ENCODE results near the gene KRTAP4-11. TPM values are rescaled to one million over a fixed set of nuclear protein-coding genes. Genes with fewer than 3 reads are reported as not detected.

The KRTAP4-11 gene
- total and polyA plus RNA-seq, 2 of the 4 experiments (the other 2 are of a cell fraction) = not detected

GRCh38 chr17:41127371-41127770 lies 9.2 kb upstream of the KRTAP4-11 start:
- no peaks in the 10 kb centered on the region for H3K27me3 ChIP-seq (ENCODE audit: control insufficient read depth, insufficient read depth, low read length)
- CTCF ChIA-PET = no interaction called here

More at GRCh38 chr17:41127371-41127770, 9.2 kb upstream of the KRTAP4-11 start:
- POLR2A ChIA-PET (ENCODE audit: unreplicated experiment) = no interaction called here
- in situ Hi-C loops (cut with MboI; ENCODE audit: low sequenced_read_pairs) = no loop called here
- Histone ChIP-seq H4K8ac (ENCODE audit: low read depth in 2 of 2, low read length in 2 of 2) (no peak overlapping the region; a peak in 1 of 4 replicates), H2AFZ (replicated peaks; ENCODE audit: low read length, poor library complexity) (no peak overlapping the region), H3K23ac (ENCODE audit: low read depth, low read length) (no peak overlapping the region), H3K9me1 (ENCODE audit: insufficient read depth, low read length) (no peaks in the 10 kb centered on the region), H4K20me1 (ENCODE audit: insufficient read depth, low read length) (no peaks in the 10 kb centered on the region), H2AK5ac (ENCODE audit: low read depth, low read length) (no peak overlapping the region), H4K91ac (ENCODE audit: insufficient read depth, low read depth, low read length) (no peak overlapping the region), H3K18ac (ENCODE audit: low read depth, low read length) (no peak overlapping the region), H3K27ac (ENCODE audit: insufficient read depth, low read length) (no peak overlapping the region), H3K4me3 (ENCODE audit: insufficient read depth, low read depth, low read length) (no peak overlapping the region), H4K5ac (ENCODE audit: low read depth, low read length) (no peak overlapping the region), H3K79me1 (ENCODE audit: low read depth in 1 of 2, low read length in 2 of 2) (no peaks in the 10 kb centered on the region), H3K9ac (ENCODE audit: low read depth, low read length) (no peak overlapping the region), H3K9me3 (ENCODE audit: control insufficient read depth, insufficient read depth, low read length) (peaks cover 1% of the 10 kb centered on the region; the same call in 1 of the 2 replicates), H3K14ac (replicated peaks; ENCODE audit: low read depth, low read length) (no peak overlapping the region), H2AK9ac (replicated peaks; ENCODE audit: low read depth, low read length, poor library complexity) (no peak overlapping the region), H3K36me3 (ENCODE audit: control insufficient read depth, insufficient read depth, low read length) (no peaks in the 10 kb centered on the region), H3K4ac (ENCODE audit: low read depth, low read length) (no peak overlapping the region), H2BK5ac (ENCODE audit: low read depth, low read length, poor library complexity, severe bottlenecking) (no peak overlapping the region), H2BK120ac (ENCODE audit: low read depth, low read length) (no peak overlapping the region), H3K4me1 (ENCODE audit: control insufficient read depth, insufficient read depth, low read length) (peaks cover 2% of the 10 kb centered on the region; the same call in 1 of the 2 replicates), H2BK20ac (ENCODE audit: low read depth, low read length) (no peak overlapping the region), H3K4me2 (ENCODE audit: low read depth, low read length) (no peak overlapping the region), H3K56ac (ENCODE audit: extremely low read depth, insufficient read depth, low read length) (no peak overlapping the region), H2BK15ac (ENCODE audit: low read depth, low read length) (no peak overlapping the region)
- WGBS, 2 experiments (ENCODE audit: extremely low coverage in 2 of 2, insufficient read length in 1 of 2) = no CpG with 5 or more reads among the region's 1 CpG
- dilution Hi-C loops (cut with HindIII; ENCODE audit: low sequenced_read_pairs, unreplicated experiment) = no loop called here
- BruUV-seq (replicated peaks) = no TSS peak
- intact Hi-C loops (cut with micrococcal nuclease) = no loop called here
- ATAC-seq (ENCODE audit: low read depth) = no peak
- TF ChIP-seq CEBPB (IDR thresholded peaks at IDR 0.05; ENCODE audit: low read depth, low read length) (no peak), ELK1 (IDR thresholded peaks at IDR 0.05; ENCODE audit: borderline replicate concordance, low read depth, low read length) (no peak), USF2 (IDR thresholded peaks at IDR 0.05; ENCODE audit: low read depth, low read length) (no peak), CTCF (conservative IDR thresholded peaks at IDR 0.05; ENCODE audit: low read depth, low read length) (no peak), RCOR1 (IDR thresholded peaks at IDR 0.05; ENCODE audit: insufficient replicate concordance, low read length) (no peak), FOS (IDR thresholded peaks at IDR 0.05; ENCODE audit: low read depth, low read length) (no peak), RFX5 (IDR thresholded peaks at IDR 0.05; ENCODE audit: low read depth, low read length) (no peak)
- DNase-seq = no peak

Data from IMR-90 (cell line).